K562 (cell line): Measurements from ENCODE around the gene PIK3C2B. TPM values are rescaled to one million over a fixed set of nuclear protein-coding genes. Genes with fewer than 3 reads are reported as not detected.

ENCODE experiments used
- BHLHE40 ChIP-seq: IDR thresholded peaks from 2 replicates; pipeline ENCODE4 v1.6.1; 2011; ENCODE audit warnings: low read length, improper control_type of control experiment
- CHD4 ChIP-seq: fragments of 200-600 bp; sonication (generic); IDR thresholded peaks from 3 replicates; pipeline ENCODE4 v1.6.1; 2012; ENCODE audit warnings: low read depth, mild to moderate bottlenecking, mixed read lengths, low read length, inconsistent platforms; ENCODE audit not compliant: insufficient read depth, insufficient replicate concordance, poor library complexity, severe bottlenecking
- E2F1 ChIP-seq: sonication (generic); formaldehyde crosslinking; IDR thresholded peaks from 2 replicates; pipeline ENCODE4 v1.8.1; 2023; ENCODE audit warnings: mild to moderate bottlenecking, missing genetic modification reagents, moderate library complexity
- FOXM1 ChIP-seq, 2 experiments: fragments of 450-650 bp in 1 of 2; sonication (generic) in 1 of 2; formaldehyde crosslinking in 1 of 2; IDR thresholded peaks; 2 replicates each; pipeline versions ENCODE4 v1.6.1 to v1.9.0; 2017 to 2022; ENCODE audit warnings: low read depth in 2 of 2, mild to moderate bottlenecking in 2 of 2, missing genetic modification reagents in 1 of 2, moderate library complexity in 1 of 2
- HDAC3 ChIP-seq: fragments of 450-650 bp; IDR thresholded peaks from 2 replicates; pipeline ENCODE4 v1.6.1; 2018; ENCODE audit warnings: borderline replicate concordance, mild to moderate bottlenecking, moderate library complexity; ENCODE audit not compliant: partially characterized antibody
- RERE ChIP-seq: sonication (generic); formaldehyde crosslinking; IDR thresholded peaks from 2 replicates; pipeline ENCODE4 v1.8.0; 2023; ENCODE audit warnings: missing genetic modification reagents, mild to moderate bottlenecking, borderline replicate concordance
- SAFB2 ChIP-seq: fragments of 200-400 bp; formaldehyde crosslinking; IDR thresholded peaks from 2 replicates; pipeline ENCODE4 v1.6.1; 2018; ENCODE audit warnings: borderline replicate concordance, low read length, low read depth, moderate library complexity; ENCODE audit not compliant: severe bottlenecking
- TCFL5 ChIP-seq: fragments of 250-450 bp; sonication (Bioruptor Pico); conservative IDR thresholded peaks from 2 replicates; pipeline ENCODE4 v1.6.1; 2021; ENCODE audit warnings: mild to moderate bottlenecking, moderate library complexity, matching md5 sums
- UBTF ChIP-seq, 2 experiments: IDR thresholded peaks; 2 replicates each; pipeline ENCODE4 v1.6.1; 2012; ENCODE audit warnings: improper control_type of control experiment in 2 of 2, low read depth in 2 of 2, low read length in 2 of 2, borderline replicate concordance in 1 of 2
- USF2 ChIP-seq: sonication (generic); formaldehyde crosslinking; IDR thresholded peaks from 2 replicates; pipeline ENCODE4 v1.5.0; 2020; ENCODE audit warnings: missing genetic modification reagents
- ZNF165 ChIP-seq: fragments of 250-450 bp; sonication (Bioruptor Pico); IDR thresholded peaks from 2 replicates; pipeline ENCODE4 v1.4.0; 2020; ENCODE audit warnings: borderline replicate concordance
- ZNF24 ChIP-seq: fragments of 450-650 bp; IDR thresholded peaks from 2 replicates; pipeline ENCODE4 v1.6.1; 2016
- ZNF263 ChIP-seq: sonication (generic); formaldehyde crosslinking; IDR thresholded peaks from 2 replicates; pipeline ENCODE4 v1.8.0; 2022; ENCODE audit warnings: mild to moderate bottlenecking, missing genetic modification reagents, borderline replicate concordance
- ZNF696 ChIP-seq: fragments of 250-450 bp; sonication (Bioruptor Pico); conservative IDR thresholded peaks from 2 replicates; pipeline ENCODE4 v1.4.0; 2020; ENCODE audit warnings: mild to moderate bottlenecking, moderate library complexity
- polyA plus RNA-seq, 8 experiments: library from polyadenylated mRNA; depleted of rRNA in 4 of 8; stranded (reverse) in 5 of 8; unstranded in 3 of 8; fragments of >200 nt; fragmentation: Nextera tagmentation in 2 of 8; fragmentation: Illumina TruSeq in 1 of 8; extraction: Ambion mirVana in 2 of 8; extraction: Trizol in 1 of 8; gene quantifications; 2 replicates each; pipeline versions ENCODE4 v1.2.1 to v1.2.3, GENCODE V29; 2011 to 2014; ENCODE audit warnings: inconsistent platforms in 1 of 8, missing spikeins in 1 of 8
- total RNA-seq, 7 experiments: library from RNA; depleted of rRNA in 6 of 7; stranded (reverse); fragments of >200 nt in 6 of 7; fragmentation: Illumina TruSeq in 2 of 7; extraction: Trizol in 2 of 7; gene quantifications; 2 replicates each; pipeline versions ENCODE4 v1.2.1 to v1.2.3, GENCODE V29; 2011 to 2021; ENCODE audit warnings: low replicate concordance in 1 of 7

Gene PIK3C2B
- total and polyA plus RNA-seq, 9 of the 15 experiments (the other 6 are each of a cell fraction or from before 2014, with no cell fraction given) = 0.10 to 2.9 (median 0.72) TPM

GRCh38 chr1:204465546-204466415 is 28.8 kb downstream of the PIK3C2B start (continued):
- TF ChIP-seq RERE (no peak), CHD4 (no peak), ZNF24 (no peak), FOXM1 (IDR thresholded peaks at IDR 0.05; ENCODE audit: low read depth) (no peak), FOXM1 (CRISPR knock-in tag; IDR thresholded peaks at IDR 0.05; ENCODE audit: low read depth) (no peak), USF2 (no peak), E2F1 (no peak), UBTF (IDR thresholded peaks at IDR 0.05; ENCODE audit: borderline replicate concordance in 1 of 2, low read depth in 2 of 2, low read length in 2 of 2) (no peak), HDAC3 (no peak), ZNF696 (CRISPR knock-in tag) (no peak), TCFL5 (CRISPR knock-in tag) (no peak), ZNF165 (no peak; the same call in 1 of the 2 replicates), BHLHE40 (no peak), ZNF263 (CRISPR knock-in tag) (no peak), SAFB2 (no peak)
